ENCODE measurements around the gene SACM1L.

GRCh38 chr3:45790596-45790995 lies 101.4 kb downstream of the SACM1L start:
- TF ChIP-seq, protein P1, sequence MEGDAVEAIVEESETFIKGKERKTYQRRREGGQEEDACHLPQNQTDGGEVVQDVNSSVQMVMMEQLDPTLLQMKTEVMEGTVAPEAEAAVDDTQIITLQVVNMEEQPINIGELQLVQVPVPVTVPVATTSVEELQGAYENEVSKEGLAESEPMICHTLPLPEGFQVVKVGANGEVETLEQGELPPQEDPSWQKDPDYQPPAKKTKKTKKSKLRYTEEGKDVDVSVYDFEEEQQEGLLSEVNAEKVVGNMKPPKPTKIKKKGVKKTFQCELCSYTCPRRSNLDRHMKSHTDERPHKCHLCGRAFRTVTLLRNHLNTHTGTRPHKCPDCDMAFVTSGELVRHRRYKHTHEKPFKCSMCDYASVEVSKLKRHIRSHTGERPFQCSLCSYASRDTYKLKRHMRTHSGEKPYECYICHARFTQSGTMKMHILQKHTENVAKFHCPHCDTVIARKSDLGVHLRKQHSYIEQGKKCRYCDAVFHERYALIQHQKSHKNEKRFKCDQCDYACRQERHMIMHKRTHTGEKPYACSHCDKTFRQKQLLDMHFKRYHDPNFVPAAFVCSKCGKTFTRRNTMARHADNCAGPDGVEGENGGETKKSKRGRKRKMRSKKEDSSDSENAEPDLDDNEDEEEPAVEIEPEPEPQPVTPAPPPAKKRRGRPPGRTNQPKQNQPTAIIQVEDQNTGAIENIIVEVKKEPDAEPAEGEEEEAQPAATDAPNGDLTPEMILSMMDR (conservative IDR thresholded peaks at IDR 0.05; ENCODE audit: low read depth, low read length), result no peak
- TF ChIP-seq EZH2 (IDR thresholded peaks at IDR 0.05; ENCODE audit: low read length, unreplicated experiment) (no peak), EZH2phosphoT487 (IDR thresholded peaks at IDR 0.05; ENCODE audit: borderline replicate concordance, low read length) (no peak)
